ENCODE data around the gene VPS13D. TPM values are rescaled to one million over a fixed set of nuclear protein-coding genes. Genes with fewer than 3 reads are reported as not detected.

Gene VPS13D
- polyA plus RNA-seq, 1 of the 3 experiments (the other 2 are of a cell fraction) = 15.0 TPM

DNA sequence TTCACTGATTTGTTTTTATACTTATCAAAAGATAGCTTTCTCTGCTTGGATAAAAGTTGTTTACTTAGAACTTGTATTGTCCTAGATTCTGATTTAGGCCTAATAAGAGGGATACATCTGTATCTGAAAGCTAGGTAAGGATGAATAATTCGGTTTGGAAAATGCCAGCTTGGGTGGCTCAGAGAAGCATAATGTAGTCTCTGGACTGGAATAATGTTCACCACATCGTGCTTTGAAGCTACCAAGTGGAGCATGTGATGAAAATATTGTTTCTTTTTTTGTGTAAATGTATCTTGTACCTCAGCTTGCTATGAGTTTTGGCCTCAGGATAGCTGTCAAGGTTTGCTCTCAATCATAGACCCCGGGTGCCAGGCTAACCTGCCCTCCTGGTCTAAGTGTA, 49.2 kb downstream of the VPS13D start:
- ChIA-PET CTCF (interaction anchor here (0.7 to 5.1 kb wide), 5 partner anchors 8 to 380 kb away, joined by 3 to 33 read pairs (median 3); partner anchors contain the start of gene DHRS3), POLR2A (no interaction called here)
- no peak for DNase-seq
- Histone ChIP-seq H3K4me2 (no peak overlapping the region), H3K9me3 (no peaks in the 10 kb centered on the region), H3K27ac (ENCODE audit: low read depth in 2 of 2, low read length in 1 of 2) (no peak overlapping the region), H3K4me1 (ENCODE audit: control insufficient read depth in 1 of 2, insufficient read depth in 2 of 2, low read depth in 1 of 2, low read length in 1 of 2) (no peaks in the 10 kb centered on the region), H3K27me3 (ENCODE audit: insufficient read depth) (no peaks in the 10 kb centered on the region), H3K36me3 (replicated peaks in 1 of 2; ENCODE audit: control insufficient read depth in 1 of 2, insufficient read depth in 2 of 2, low read length in 1 of 2) (peaks cover 45 to 69% of the 10 kb centered on the region in 2 experiments), H3F3A (replicated peaks; ENCODE audit: insufficient read depth) (no peaks in the 10 kb centered on the region), H3K79me2 (ENCODE audit: insufficient read depth) (0 out of 2 replicates have a peak, but pooled peaks cover 4% of the 10 kb centered on the region), H3K4me3 (ENCODE audit: low read depth in 2 of 2, low read length in 1 of 2) (no peak overlapping the region), H4K20me1 (ENCODE audit: insufficient read depth) (no peaks in the 10 kb centered on the region), H3K9ac (no peak overlapping the region), H2AFZ (ENCODE audit: low read depth) (no peak overlapping the region), H3K9me2 (no peaks in the 10 kb centered on the region)
- WGBS (ENCODE audit: low lambda C conversion rate) = 90% methylated on average over 3 of the region's 3 CpGs
- TF ChIP-seq RCOR1 (IDR thresholded peaks at IDR 0.05; ENCODE audit: low read length) = no peak

DNA sequence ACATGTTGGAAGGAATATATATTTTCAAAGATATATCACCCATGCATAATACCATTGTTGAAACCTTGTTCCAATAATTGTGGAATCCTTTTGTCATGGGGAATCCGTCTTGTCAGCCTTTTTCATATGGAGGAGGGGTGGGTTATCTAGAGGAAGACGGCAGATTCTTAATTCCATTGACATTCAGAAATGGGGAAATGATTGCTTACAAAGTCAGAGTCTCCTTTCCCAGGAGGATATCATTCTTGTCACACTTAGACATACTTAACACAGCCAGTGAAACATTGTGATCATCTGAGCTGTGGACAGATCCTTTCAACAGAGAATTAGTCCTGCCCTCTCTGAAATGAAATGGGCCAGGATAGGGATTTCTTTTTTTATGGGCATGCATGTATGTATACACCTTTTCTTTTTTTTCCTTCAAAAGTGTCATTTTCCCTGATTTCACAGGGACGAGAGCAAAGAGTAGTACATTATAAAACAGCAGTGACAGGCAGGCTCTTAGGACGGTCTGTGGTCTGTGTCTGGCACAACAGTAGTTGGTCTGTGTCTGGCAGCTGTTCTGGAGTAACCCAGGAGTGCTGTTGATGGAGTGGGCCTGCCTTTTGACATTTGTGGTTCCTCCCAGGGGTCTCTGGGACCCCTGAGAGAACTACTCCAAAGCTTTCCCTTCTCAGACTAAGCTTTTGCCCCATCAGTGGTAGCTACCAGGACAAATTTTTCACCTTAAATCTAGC, 50.1 kb downstream of the VPS13D start:
- H3K9ac ChIP-seq = no peak overlapping the region
- no peak overlapping the region for H3K4me2 ChIP-seq
- H3K4me3 ChIP-seq (ENCODE audit: low read depth in 2 of 2, low read length in 1 of 2) = no peak overlapping the region
- no peak for DNase-seq
- H3K79me2 ChIP-seq (ENCODE audit: insufficient read depth) = 0 out of 2 replicates have a peak, but pooled peaks cover 4% of the 10 kb centered on the region
- H3K4me1 ChIP-seq (ENCODE audit: control insufficient read depth in 1 of 2, insufficient read depth in 2 of 2, low read depth in 1 of 2, low read length in 1 of 2) = no peaks in the 10 kb centered on the region
- ChIA-PET POLR2A (no interaction called here), CTCF (interaction anchor here (1.5 to 5.1 kb wide), 3 partner anchors 9 to 379 kb away, joined by 3 to 33 read pairs (median 12); partner anchors contain the start of gene DHRS3)
- 95% methylated on average over 4 of the region's 4 CpGs for WGBS (ENCODE audit: low lambda C conversion rate)
- H3F3A ChIP-seq (replicated peaks; ENCODE audit: insufficient read depth) = no peaks in the 10 kb centered on the region
- H2AFZ ChIP-seq (ENCODE audit: low read depth) = no peak overlapping the region
- H3K9me3 ChIP-seq = no peaks in the 10 kb centered on the region
- H4K20me1 ChIP-seq (ENCODE audit: insufficient read depth) = no peaks in the 10 kb centered on the region
- no peaks in the 10 kb centered on the region for H3K27me3 ChIP-seq (ENCODE audit: insufficient read depth)
- peaks cover 41 to 78% of the 10 kb centered on the region in 2 experiments for H3K36me3 ChIP-seq (replicated peaks in 1 of 2; ENCODE audit: control insufficient read depth in 1 of 2, insufficient read depth in 2 of 2, low read length in 1 of 2)
- no peaks in the 10 kb centered on the region for H3K9me2 ChIP-seq
- H3K27ac ChIP-seq (ENCODE audit: low read depth in 2 of 2, low read length in 1 of 2) = no peak overlapping the region
- no peak for TF ChIP-seq RXRA (IDR thresholded peaks at IDR 0.05; ENCODE audit: borderline replicate concordance, low read depth)
- no peak for TF ChIP-seq TAF1 (IDR thresholded peaks at IDR 0.05; ENCODE audit: borderline replicate concordance, low read depth, low read length)
- TF ChIP-seq RAD21 (IDR thresholded peaks at IDR 0.05; ENCODE audit: low read length) = no peak
- TF ChIP-seq FOXM1 (IDR thresholded peaks at IDR 0.05; ENCODE audit: low read depth) = no peak
- no peak for TF ChIP-seq NRF1 (IDR thresholded peaks at IDR 0.05; ENCODE audit: low read depth, low read length)
- TF ChIP-seq TCF12 (IDR thresholded peaks at IDR 0.05) = no peak
- TF ChIP-seq ELF1 (IDR thresholded peaks at IDR 0.05) = no peak
- TF ChIP-seq NFIC (IDR thresholded peaks at IDR 0.05; ENCODE audit: borderline replicate concordance) = no peak
- TF ChIP-seq, protein P1, sequence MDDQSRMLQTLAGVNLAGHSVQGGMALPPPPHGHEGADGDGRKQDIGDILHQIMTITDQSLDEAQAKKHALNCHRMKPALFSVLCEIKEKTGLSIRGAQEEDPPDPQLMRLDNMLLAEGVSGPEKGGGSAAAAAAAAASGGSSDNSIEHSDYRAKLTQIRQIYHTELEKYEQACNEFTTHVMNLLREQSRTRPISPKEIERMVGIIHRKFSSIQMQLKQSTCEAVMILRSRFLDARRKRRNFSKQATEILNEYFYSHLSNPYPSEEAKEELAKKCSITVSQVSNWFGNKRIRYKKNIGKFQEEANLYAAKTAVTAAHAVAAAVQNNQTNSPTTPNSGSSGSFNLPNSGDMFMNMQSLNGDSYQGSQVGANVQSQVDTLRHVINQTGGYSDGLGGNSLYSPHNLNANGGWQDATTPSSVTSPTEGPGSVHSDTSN (IDR thresholded peaks at IDR 0.05) = no peak

DNA sequence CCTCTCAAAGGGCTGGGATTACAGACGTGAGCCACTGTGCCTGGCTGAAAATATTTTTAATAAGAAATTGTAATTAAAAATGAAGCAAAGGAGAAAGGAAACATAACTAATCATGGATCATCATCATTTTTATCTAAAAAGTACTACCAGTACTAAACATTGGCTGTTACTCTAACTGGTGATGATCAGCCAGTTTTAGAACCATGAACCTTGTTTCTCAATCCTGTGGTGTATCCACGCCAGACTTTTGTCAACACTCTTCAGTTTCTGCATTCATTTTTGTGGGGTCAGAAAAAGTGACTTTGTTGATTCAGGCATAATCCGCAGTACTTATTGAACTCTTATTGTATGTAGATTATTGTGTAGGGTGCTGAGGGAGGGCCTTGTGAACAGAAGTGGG, 52.3 kb downstream of the VPS13D start:
- no peaks in the 10 kb centered on the region for H3F3A ChIP-seq (replicated peaks; ENCODE audit: insufficient read depth)
- ChIA-PET CTCF (interaction anchor here (1.8 kb wide), 1 partner anchor 338 kb away, joined by 4 read pairs; no protein-coding TSS in a partner anchor), POLR2A (no interaction called here)
- H3K27ac ChIP-seq (ENCODE audit: low read depth in 2 of 2, low read length in 1 of 2) = no peak overlapping the region
- peaks cover 33 to 63% of the 10 kb centered on the region in 2 experiments for H3K36me3 ChIP-seq (replicated peaks in 1 of 2; ENCODE audit: control insufficient read depth in 1 of 2, insufficient read depth in 2 of 2, low read length in 1 of 2)
- no peak overlapping the region for H3K9ac ChIP-seq
- H3K27me3 ChIP-seq (ENCODE audit: insufficient read depth) = no peaks in the 10 kb centered on the region
- no peak overlapping the region for H3K4me3 ChIP-seq (ENCODE audit: low read depth in 2 of 2, low read length in 1 of 2)
- H3K9me2 ChIP-seq = no peaks in the 10 kb centered on the region
- no peak for TF ChIP-seq CHD2 (IDR thresholded peaks at IDR 0.05; ENCODE audit: low read length, partially characterized antibody)
- no peak for TF ChIP-seq SIN3A (IDR thresholded peaks at IDR 0.05; ENCODE audit: borderline replicate concordance, low read depth, low read length)
- no peak for TF ChIP-seq NFIC (IDR thresholded peaks at IDR 0.05; ENCODE audit: borderline replicate concordance)
- TF ChIP-seq POLR2AphosphoS5 (IDR thresholded peaks at IDR 0.05; ENCODE audit: low read depth, low read length) = no peak
- TF ChIP-seq YY1 (IDR thresholded peaks at IDR 0.05; ENCODE audit: low read depth) = no peak
- no peak for TF ChIP-seq FOXJ3 (CRISPR knock-in tag; IDR thresholded peaks at IDR 0.05)
- TF ChIP-seq TAF1 (IDR thresholded peaks at IDR 0.05; ENCODE audit: borderline replicate concordance, low read depth, low read length) = no peak
- TF ChIP-seq GABPA (IDR thresholded peaks at IDR 0.05; ENCODE audit: low read depth) = no peak
- no peak overlapping the region for H2AFZ ChIP-seq (ENCODE audit: low read depth)
- H3K9me3 ChIP-seq = no peaks in the 10 kb centered on the region
- H3K4me2 ChIP-seq = no peak overlapping the region
- H3K4me1 ChIP-seq (ENCODE audit: control insufficient read depth in 1 of 2, insufficient read depth in 2 of 2, low read depth in 1 of 2, low read length in 1 of 2) = no peaks in the 10 kb centered on the region
- no peaks in the 10 kb centered on the region for H4K20me1 ChIP-seq (ENCODE audit: insufficient read depth)
- 0 out of 2 replicates have a peak, but pooled peaks cover 4% of the 10 kb centered on the region for H3K79me2 ChIP-seq (ENCODE audit: insufficient read depth)
- 94% methylated on average over 3 of the region's 3 CpGs for WGBS (ENCODE audit: low lambda C conversion rate)
- no peak for DNase-seq

Data from SK-N-SH (cell line).